ENCODE measurements around the gene XYLB. TPM values are rescaled to one million over a fixed set of nuclear protein-coding genes. Genes with fewer than 3 reads are reported as not detected.

Gene XYLB
- total RNA-seq, 2 experiments from 2014 or later = 2.6 to 3.1 TPM

GRCh38 chr3:38375488-38376097 is 29.0 kb downstream of the XYLB start:
- POLR2A ChIA-PET = no interaction called here
- H3K27ac Mint-ChIP-seq = no peak overlapping the region

DNA sequence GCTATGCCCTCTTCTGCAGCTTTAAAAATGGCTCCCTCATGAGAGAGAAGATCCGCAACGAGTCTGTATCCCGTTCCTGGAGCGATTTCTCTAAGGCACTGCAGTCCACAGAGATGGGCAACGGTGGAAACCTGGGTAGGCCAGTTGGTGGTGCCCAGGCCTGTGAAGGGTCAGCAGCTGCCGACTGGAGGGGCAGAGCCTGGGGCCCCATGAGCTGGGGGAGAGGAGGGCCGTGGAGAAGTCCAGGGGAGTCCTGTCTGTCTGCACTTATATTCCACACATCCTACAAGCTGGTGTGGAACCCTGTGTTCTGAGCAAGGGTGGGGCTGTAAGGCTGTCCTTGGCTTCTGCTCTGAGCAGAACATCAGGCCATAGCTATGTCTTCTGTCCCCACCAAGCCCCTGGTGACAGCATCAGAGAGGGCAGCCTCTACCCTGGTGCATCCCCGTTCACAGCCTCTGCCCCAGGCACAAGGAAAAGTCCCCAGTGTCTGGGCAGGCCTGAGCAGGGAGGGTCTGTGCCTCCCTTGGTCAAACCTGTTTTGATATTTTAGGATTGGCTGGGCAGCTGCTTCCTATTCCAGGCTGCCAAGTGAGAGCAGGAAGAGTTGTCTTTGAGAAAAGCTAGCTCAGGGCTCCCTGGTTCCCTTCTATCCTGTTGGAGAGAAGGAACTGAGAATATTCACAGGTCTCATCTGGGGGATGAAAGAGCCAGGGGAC is 29.7 kb downstream of the XYLB start:
- peaks cover 3% of the 10 kb centered on the region for H3K9me3 Mint-ChIP-seq
- H3K36me3 Mint-ChIP-seq = peaks cover 48% of the 10 kb centered on the region
- H3K4me3 Mint-ChIP-seq = no peak overlapping the region
- ATAC-seq (ENCODE audit: low read depth) (no peak), DNase-seq (no peak)
- no peaks in the 10 kb centered on the region for H3K27me3 Mint-ChIP-seq
- peaks cover 24% of the 10 kb centered on the region for H3K4me1 Mint-ChIP-seq
- H3K27ac Mint-ChIP-seq = no peak overlapping the region
- POLR2A ChIA-PET = no interaction called here

More at GRCh38 chr3:38375488-38376097, 29.0 kb downstream of the XYLB start:
- Mint-ChIP-seq H3K27me3 (no peaks in the 10 kb centered on the region), H3K4me1 (peaks cover 24% of the 10 kb centered on the region), H3K36me3 (peaks cover 43% of the 10 kb centered on the region), H3K4me3 (no peak overlapping the region), H3K9me3 (peaks cover 1% of the 10 kb centered on the region)
- no peak for ATAC-seq (ENCODE audit: low read depth)
- DNase-seq = no peak

DNA sequence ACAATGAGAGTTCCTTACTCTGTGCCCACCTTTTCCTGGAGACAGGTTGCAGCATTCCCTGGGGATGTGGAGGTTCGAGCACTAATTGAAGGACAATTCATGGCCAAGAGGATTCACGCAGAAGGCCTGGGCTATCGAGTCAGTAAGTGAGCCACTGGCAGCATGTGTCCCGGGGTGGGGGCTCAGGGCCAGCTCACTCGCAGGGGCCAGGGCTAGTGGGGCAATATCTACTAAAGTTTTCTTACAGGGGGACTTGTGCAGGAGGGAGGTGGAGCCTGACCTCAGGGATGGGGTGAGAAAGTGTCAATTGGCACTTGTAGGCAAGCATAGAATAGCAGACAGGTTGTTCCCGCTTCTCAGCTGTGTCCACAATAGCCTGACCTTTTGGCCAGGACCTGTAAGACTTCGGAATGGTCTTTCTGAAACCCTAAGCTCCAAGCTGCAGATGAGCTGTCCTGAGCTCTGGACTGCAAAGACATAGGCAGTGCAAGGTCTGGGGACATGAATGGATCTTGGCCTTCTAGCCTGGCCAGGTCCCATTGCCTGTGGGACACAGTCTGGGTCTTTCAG is 32.7 kb downstream of the XYLB start:
- no peak overlapping the region for H3K4me3 Mint-ChIP-seq
- peaks cover 10% of the 10 kb centered on the region for H3K9me3 Mint-ChIP-seq
- peaks cover 53% of the 10 kb centered on the region for H3K36me3 Mint-ChIP-seq
- H3K27ac Mint-ChIP-seq = no peak overlapping the region
- no peak for DNase-seq
- peaks cover 8% of the 10 kb centered on the region for H3K4me1 Mint-ChIP-seq
- POLR2A ChIA-PET = no interaction called here
- H3K27me3 Mint-ChIP-seq = no peaks in the 10 kb centered on the region
- ATAC-seq (ENCODE audit: low read depth) = no peak

GRCh38 chr3:38382506-38383080 is 36.0 kb downstream of the XYLB start:
- no peak overlapping the region for H3K27ac Mint-ChIP-seq
- peaks cover 12% of the 10 kb centered on the region for H3K9me3 Mint-ChIP-seq
- no peaks in the 10 kb centered on the region for H3K4me1 Mint-ChIP-seq
- H3K4me3 Mint-ChIP-seq = no peak overlapping the region
- POLR2A ChIA-PET = no interaction called here
- H3K36me3 Mint-ChIP-seq = peaks cover 61% of the 10 kb centered on the region
- no peak for DNase-seq
- ATAC-seq (ENCODE audit: low read depth) = no peak
- no peaks in the 10 kb centered on the region for H3K27me3 Mint-ChIP-seq

- ATAC-seq (ENCODE audit: low read depth) = no peak
- Mint-ChIP-seq H3K4me1 (no peaks in the 10 kb centered on the region), H3K27me3 (no peaks in the 10 kb centered on the region), H3K27ac (no peak overlapping the region), H3K9me3 (peaks cover 12% of the 10 kb centered on the region), H3K4me3 (no peak overlapping the region), H3K36me3 (peaks cover 54% of the 10 kb centered on the region)
- no peak for DNase-seq
- POLR2A ChIA-PET = no interaction called here
Observed at GRCh38 chr3:38383156-38383875, 36.7 kb downstream of the XYLB start.

DNA sequence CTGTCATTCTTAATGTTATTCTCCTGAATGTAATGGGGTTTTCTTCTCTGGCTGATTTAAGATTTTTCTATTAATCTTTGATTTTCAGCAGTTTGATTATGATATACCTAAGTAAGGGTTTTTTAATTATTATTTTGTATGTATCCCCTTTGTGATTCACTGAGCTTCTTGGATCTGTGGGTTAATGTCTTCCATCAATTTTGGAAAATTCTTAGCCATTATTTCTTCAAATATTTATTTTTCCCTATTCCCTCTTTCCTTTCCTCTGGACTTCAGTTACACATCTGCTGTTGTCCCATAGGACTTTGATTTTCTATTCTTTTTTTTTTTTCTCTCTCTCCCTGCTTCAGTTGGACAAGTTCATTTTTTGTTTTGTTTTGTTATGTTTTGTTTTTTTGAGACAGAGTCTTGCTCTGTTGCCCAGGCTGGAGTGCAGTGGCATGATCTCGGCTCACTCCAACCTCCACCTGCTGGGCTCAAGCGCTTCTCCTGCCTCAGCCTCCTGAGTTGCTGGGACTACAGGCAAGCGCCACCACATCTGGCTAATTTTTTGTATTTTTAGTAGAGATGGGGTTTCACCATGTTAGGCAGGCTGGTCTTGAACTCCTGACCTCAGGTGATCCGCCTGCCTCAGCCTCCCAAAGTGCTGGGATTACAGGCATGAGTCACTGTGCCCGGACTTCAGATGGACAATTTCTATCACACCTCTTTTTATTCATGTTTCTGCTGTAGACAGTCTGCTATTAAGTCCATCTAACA is 40.6 kb downstream of the XYLB start:
- no peaks in the 10 kb centered on the region for H3K4me1 Mint-ChIP-seq
- peaks cover 8% of the 10 kb centered on the region for H3K9me3 Mint-ChIP-seq
- POLR2A ChIA-PET = no interaction called here
- H3K27ac Mint-ChIP-seq = no peak overlapping the region
- H3K27me3 Mint-ChIP-seq = no peaks in the 10 kb centered on the region
- H3K4me3 Mint-ChIP-seq = no peak overlapping the region
- ATAC-seq (ENCODE audit: low read depth) (no peak), DNase-seq (no peak)
- peaks cover 24% of the 10 kb centered on the region for H3K36me3 Mint-ChIP-seq

GRCh38 chr3:38387862-38388261 is 41.3 kb downstream of the XYLB start:
- Mint-ChIP-seq H3K27ac (no peak overlapping the region), H3K4me1 (no peaks in the 10 kb centered on the region), H3K36me3 (peaks cover 23% of the 10 kb centered on the region), H3K4me3 (no peak overlapping the region), H3K27me3 (no peaks in the 10 kb centered on the region), H3K9me3 (peaks cover 5% of the 10 kb centered on the region)
- ATAC-seq (ENCODE audit: low read depth) = no peak
- POLR2A ChIA-PET = no interaction called here
- no peak for DNase-seq

- ATAC-seq (ENCODE audit: low read depth) = no peak
- no peak for DNase-seq
- Mint-ChIP-seq H3K9me3 (peaks cover 3% of the 10 kb centered on the region), H3K4me1 (no peaks in the 10 kb centered on the region), H3K27ac (no peak overlapping the region), H3K36me3 (peaks cover 22% of the 10 kb centered on the region), H3K4me3 (no peak overlapping the region), H3K27me3 (no peaks in the 10 kb centered on the region)
- POLR2A ChIA-PET = no interaction called here
Observed at GRCh38 chr3:38392604-38393163, 46.1 kb downstream of the XYLB start.

- no peak overlapping the region for H3K27ac Mint-ChIP-seq
- peaks cover 30% of the 10 kb centered on the region for H3K36me3 Mint-ChIP-seq
- H3K4me1 Mint-ChIP-seq = no peaks in the 10 kb centered on the region
- POLR2A ChIA-PET = no interaction called here
- H3K4me3 Mint-ChIP-seq = no peak overlapping the region
- DNase-seq = no peak
- no peaks in the 10 kb centered on the region for H3K9me3 Mint-ChIP-seq
- no peak for ATAC-seq (ENCODE audit: low read depth)
- H3K27me3 Mint-ChIP-seq = no peaks in the 10 kb centered on the region
Observed at GRCh38 chr3:38396239-38396638, 49.7 kb downstream of the XYLB start.

DNA sequence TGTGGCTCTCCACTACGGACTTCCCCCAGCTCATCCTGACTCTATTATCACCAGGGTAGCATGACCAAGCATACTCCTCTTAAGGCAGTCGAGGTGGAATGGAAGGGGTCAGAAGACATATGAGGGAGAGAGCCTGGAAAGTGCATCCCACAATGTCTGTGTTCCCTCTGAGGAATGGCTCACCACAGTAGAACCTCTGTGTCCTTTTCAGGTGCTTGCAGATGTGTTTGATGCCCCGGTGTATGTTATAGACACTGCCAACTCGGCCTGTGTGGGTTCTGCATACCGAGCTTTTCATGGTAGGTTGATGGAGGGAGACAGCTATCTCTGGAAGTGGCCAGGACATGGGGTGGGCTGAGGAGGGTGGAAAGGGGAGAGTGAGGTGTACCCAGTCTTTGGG is 50.3 kb downstream of the XYLB start:
- Mint-ChIP-seq H3K36me3 (peaks cover 31% of the 10 kb centered on the region), H3K27me3 (no peaks in the 10 kb centered on the region), H3K9me3 (no peaks in the 10 kb centered on the region), H3K4me3 (no peak overlapping the region), H3K27ac (no peak overlapping the region), H3K4me1 (no peaks in the 10 kb centered on the region)
- DNase-seq (no peak), ATAC-seq (ENCODE audit: low read depth) (no peak)
- POLR2A ChIA-PET = no interaction called here

- DNase-seq = peak; percentile 55
- ATAC-seq (ENCODE audit: low read depth) = no peak
- Mint-ChIP-seq H3K27ac (no peak overlapping the region), H3K36me3 (peaks cover 31% of the 10 kb centered on the region), H3K27me3 (no peaks in the 10 kb centered on the region), H3K4me1 (no peaks in the 10 kb centered on the region), H3K4me3 (no peak overlapping the region), H3K9me3 (no peaks in the 10 kb centered on the region)
- POLR2A ChIA-PET = no interaction called here
Observed at GRCh38 chr3:38397320-38397719, 50.7 kb downstream of the XYLB start.

DNA sequence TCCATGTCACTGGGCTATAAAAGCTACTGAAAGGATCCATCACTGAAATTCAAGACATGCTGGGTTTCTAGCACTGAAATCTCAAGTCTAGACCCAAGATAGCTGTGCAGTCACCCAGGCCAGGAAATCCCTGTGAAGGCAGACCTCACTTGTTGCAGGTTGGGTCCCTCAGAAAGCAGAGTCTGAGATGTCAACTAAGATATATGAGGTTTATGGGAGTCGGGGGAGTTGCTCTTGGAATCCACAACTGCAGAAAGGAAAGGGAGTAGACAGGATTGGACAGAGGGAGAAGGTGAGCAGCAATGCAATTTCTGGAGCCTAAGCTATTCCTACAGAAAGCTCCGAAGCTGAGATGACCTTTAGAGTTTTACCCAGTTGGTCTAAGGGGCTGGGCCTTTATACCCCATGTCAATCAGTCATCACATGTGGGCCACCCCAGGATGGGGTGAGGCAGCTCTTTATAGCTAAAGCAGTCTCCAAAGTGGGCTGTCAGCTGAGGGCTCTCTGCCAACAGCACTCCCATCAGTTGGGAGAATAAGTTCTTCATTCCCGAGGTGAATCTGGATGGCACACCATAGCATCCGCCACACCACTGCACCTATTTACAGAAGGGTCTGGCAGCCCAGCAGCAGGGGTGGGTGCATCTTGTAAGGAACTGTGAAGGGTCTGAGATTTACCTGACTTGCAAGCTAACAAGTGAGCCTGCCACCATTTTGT is 54.8 kb downstream of the XYLB start:
- ATAC-seq (ENCODE audit: low read depth) (no peak), DNase-seq (no peak)
- Mint-ChIP-seq H3K4me3 (no peak overlapping the region), H3K36me3 (peaks cover 34% of the 10 kb centered on the region), H3K9me3 (peaks cover 2% of the 10 kb centered on the region), H3K27me3 (no peaks in the 10 kb centered on the region), H3K4me1 (no peaks in the 10 kb centered on the region), H3K27ac (no peak overlapping the region)
- POLR2A ChIA-PET = no interaction called here
